HG02571 (cell line): Measurements from ENCODE around the gene RAB9B.

Experiments used
- ATAC-seq: cut with Tn5 transposase; IDR thresholded peaks from one replicate; pipeline ENCODE4 v1.9.1; 2021; ENCODE audit warnings: mild to moderate bottlenecking, moderate library complexity; ENCODE audit not compliant: unreplicated experiment

Gene RAB9B

GRCh38 chrX:103773445-103773844, 58.6 kb downstream of the RAB9B start:
- ATAC-seq = no peak
